Measurements from ENCODE around the gene STRN3.
"Not testable (repeated sequence)": the region's sequence is repeated elsewhere in the genome, so short reads cannot be mapped to it uniquely, and the experiment has no call there.

Gene STRN3

GRCh38 chr14:30915596-30915995, 110.6 kb downstream of the STRN3 start:
- no peak for DNase-seq (ENCODE audit: low read depth in 2 of 2)

- no peak for DNase-seq (ENCODE audit: low read depth in 2 of 2)
Measured at GRCh38 chr14:30914812-30915211, 111.4 kb downstream of the STRN3 start.

DNA sequence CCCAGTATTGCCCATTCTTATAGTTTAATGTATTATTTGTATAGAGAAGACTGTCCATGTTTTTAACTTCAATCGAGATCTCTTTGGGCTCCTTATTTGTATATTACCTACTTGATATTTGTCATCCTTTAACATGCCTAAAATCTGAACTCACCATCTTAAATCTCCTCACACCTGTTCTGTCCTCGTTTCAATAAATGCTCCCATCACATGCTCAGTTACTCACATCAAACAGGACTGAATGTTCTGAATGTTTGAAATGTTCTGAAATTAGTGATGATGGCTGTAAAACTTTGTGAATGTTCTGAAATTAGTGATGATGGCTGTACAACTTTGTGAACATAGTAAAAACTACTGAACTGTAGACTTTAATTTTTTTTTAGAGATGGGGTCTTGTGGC, 117.4 kb downstream of the STRN3 start:
- no peak for DNase-seq (ENCODE audit: low read depth in 2 of 2)

DNA sequence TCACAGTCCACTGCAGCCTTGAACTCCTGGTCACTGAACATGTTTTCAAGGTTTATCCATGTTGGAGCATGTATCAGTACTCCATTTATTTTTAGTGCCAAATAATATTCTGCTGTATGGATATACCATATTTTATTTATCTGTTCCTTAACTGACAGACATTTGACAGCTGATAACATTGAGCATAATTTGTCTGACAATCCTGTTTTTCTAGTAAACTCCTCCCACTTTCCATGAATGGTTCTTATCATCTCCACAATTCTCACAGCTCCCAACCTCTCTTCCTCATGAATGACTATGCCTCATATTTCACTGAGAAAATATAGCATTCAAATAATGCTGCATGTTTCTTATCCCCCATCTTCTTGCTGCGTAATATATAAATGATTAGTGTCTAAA, 118.5 kb downstream of the STRN3 start:
- DNase-seq (ENCODE audit: low read depth in 2 of 2) = no peak

GRCh38 chr14:30906752-30907658, 119.2 kb downstream of the STRN3 start:
- DNase-seq (ENCODE audit: low read depth in 2 of 2) = no peak

DNA sequence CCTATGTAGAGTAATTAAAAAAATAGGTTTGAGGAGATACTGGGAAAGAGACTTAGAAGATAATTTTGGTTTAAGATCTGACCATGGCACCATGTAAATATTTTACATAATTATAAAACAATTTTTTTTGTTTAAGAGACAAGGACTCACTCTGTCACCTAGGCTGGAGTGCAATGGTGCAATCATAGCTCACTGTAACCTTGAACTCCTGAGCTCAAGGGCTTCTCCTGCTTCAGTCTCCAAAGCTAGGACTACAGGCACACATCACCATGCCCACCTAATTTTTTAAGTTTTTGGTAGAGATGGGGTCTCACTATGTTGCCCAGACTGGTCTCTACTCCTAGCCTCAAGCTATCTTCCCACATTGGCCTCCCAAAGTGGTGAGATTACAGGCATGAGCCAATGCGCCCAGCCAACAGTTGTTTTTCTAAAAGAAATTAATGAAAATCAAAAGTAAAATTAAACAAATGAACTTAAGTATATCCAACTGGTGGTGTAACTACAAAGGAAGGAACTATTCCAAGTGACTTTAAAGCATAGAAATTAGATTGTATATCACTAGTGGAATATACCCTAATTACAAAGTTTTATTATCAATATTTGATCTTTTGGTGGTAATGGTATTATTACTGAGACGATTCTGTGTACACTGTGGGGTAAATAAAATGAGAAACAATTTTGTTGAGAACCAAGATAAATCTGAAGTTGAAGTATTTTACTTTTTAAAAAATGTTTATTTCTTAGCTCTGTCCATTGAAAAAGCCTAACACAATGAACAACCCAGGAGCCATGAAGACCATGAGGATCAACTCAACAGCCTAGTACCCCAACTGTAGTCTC, 122.7 kb downstream of the STRN3 start:
- DNase-seq (ENCODE audit: low read depth in 2 of 2) = no peak

GRCh38 chr14:30897121-30897520, 129.1 kb downstream of the STRN3 start:
- not testable (repeated sequence) for DNase-seq (ENCODE audit: low read depth in 2 of 2)

DNA sequence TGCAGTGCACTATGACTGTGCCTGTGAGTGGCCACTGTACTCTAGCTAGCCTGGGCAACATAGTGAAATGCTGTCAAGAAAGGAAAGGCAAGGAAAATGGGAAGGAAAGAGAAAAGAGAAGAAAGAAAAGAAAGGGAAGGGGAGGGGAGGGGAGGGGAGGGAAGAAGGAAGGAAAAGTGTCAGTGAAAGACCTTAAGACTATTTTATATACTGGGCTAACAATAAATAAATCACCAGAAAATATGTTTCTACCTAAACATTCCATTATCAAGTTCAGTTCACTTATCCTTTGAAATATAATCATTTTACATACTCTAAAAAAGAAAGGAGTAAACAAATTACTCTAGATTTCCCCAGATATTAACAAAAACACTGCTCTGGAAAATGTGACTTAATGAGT, 129.7 kb downstream of the STRN3 start:
- no peak for DNase-seq (ENCODE audit: low read depth in 2 of 2)

DNA sequence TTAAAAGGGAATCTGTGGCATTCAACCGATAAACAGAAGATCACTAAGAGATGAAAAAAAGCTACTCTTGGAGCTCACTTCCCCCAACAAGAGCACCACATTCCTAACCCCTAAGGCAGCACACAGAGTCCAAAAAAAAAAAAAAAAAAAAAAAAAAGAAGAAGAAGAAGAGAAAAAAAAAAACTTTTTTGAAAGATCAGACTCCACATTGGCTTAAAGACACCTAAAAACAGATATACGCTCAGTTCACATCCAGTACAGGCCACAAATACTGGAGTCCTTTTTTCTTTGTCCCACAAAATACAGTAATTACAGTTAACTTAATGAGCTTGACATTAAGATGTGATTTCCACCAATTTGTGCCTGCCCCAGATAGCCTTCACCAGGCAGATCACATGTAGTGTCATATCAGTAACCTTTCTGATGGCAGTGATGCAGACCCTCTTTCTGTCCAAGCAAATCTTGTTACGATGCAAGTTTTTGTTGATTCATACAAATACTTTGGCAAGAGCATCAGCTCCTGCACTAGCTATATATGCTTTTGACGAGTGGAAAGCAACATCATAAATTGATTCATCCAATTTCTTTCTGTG, 131.2 kb downstream of the STRN3 start:
- DNase-seq (ENCODE audit: low read depth in 2 of 2) = no peak

DNA sequence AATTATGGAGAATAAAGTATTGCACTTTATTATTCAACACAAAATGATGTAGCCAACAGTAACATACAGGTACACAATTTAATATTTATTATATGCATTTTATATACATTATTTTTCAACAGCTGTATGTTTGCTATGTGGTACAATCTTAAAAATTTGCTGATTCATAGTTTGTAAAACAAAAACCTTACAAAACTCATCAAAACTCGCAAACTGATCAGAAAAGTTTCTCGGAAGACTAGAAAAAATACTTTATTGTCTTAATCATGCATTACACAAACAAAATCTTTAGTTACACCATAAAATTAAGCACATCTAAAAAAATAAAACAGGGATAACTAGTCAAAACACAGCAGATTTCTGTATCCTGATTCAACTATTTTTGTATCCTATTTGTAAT, 132.4 kb downstream of the STRN3 start:
- DNase-seq (ENCODE audit: low read depth in 2 of 2) = no peak

GRCh38 chr14:30889244-30889594, 137.0 kb downstream of the STRN3 start:
- no peak for DNase-seq (ENCODE audit: low read depth in 2 of 2)

- no peak for DNase-seq (ENCODE audit: low read depth in 2 of 2)
Measured at GRCh38 chr14:30888480-30889243, 137.5 kb downstream of the STRN3 start.

DNA sequence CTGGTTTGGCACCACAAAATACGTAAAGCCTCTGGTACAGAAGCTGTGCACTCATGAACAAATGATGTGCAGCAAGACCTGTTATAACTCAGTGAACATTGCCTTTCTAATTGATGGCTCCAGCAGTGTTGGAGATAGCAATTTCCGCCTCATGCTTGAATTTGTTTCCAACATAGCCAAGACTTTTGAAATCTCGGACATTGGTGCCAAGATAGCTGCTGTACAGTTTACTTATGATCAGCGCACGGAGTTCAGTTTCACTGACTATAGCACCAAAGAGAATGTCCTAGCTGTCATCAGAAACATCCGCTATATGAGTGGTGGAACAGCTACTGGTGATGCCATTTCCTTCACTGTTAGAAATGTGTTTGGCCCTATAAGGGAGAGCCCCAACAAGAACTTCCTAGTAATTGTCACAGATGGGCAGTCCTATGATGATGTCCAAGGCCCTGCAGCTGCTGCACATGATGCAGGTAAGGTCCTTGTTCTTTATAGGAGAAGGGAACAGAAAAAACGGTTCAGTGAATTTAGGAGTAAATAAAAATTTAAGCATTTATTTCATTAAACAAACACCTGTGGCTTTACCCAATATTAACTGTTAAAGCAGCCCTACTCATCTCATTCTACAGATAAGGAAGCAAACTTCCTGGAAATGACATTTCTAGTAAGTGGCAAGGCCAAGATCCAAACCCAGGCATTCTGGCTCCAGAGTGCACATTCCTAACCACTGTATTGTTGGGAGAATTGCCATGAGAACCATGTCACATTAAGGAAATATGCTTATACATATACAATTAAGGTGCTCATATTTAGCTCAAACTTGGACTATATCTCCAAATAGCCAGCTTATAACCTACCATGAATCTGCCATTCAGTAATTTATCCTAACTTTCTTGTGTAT, 140.1 kb downstream of the STRN3 start:
- no peak for DNase-seq (ENCODE audit: low read depth in 2 of 2)

DNA sequence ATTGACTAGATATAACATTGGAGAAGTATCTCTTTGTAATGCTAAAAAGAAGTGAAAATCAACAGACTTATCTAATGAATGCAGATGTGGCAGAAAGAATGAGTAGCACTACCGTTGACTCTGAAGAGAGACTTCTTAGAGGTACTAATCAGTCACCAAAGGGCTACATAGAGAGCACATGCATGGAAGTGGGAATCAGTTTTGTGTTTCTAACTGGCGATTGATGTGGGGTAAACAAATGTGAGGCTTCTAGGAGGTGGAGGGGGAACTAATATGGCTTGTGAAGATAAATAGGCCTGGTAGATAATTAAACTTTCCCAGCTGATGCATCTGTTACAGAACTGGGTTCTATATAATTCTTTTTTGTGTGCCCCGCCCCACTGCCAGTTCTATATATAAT, 141.3 kb downstream of the STRN3 start:
- no peak for DNase-seq (ENCODE audit: low read depth in 2 of 2)

DNA sequence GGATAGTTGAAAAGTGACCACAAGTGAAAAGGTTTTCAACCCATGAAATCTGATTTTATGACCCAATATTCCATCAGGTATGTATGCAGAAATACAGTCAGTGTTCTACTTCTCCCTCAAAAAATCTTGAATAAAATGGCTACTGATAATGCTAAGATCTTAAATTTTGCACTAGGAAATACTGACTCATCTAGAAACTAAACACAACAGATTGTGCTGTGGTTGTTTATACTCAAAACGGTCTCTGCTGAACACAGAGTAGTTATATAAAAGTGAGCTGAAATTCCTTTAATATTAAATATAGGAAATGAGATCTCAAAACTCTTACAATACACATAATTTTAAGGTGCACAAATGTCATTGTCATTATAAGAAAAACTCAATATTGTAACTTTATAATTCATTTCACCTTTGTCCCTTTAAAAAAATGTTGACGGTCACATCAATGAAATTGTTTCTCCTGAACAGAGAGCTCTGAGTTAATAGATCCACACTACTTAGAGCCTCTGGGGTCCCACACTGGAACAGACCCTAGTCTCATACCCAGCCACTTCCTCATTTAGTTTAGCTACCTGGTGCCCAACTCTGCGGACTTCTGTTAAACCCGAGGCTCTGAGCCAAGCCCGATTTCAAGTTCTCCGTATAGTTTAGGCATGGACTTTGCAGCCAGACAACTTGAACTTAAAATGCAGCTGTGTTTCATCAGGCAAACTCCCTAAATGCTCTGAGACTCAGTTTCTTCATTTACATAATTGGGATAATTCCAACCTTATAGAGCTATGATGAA, 142.5 kb downstream of the STRN3 start:
- DNase-seq (ENCODE audit: low read depth in 2 of 2) = no peak

- DNase-seq (ENCODE audit: low read depth in 2 of 2) = no peak
Measured at GRCh38 chr14:30882431-30882830, 143.7 kb downstream of the STRN3 start.

DNA sequence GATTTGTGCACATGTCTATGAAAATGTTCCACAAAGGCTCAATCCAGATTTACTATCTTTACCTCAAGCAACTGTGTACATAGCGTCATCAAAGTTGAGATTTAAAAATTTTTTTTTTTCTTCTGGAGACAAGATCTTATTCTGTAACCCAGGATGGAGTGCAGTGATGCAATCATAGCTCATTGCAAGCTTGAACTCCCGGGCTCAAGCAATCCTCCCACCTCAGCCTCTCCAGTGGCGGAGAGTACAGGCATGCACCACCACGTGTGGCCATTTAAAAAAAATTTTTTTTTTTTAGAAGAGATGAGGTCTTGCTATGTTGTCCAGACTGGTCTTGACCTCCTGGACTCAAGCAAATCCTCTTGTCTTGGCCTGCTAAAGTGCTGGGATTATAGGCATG, 149.5 kb downstream of the STRN3 start:
- no peak for DNase-seq (ENCODE audit: low read depth in 2 of 2)

- DNase-seq (ENCODE audit: low read depth in 2 of 2) = no peak
Measured at GRCh38 chr14:30875788-30876053, 150.5 kb downstream of the STRN3 start.

- DNase-seq (ENCODE audit: low read depth in 2 of 2) = no peak
Measured at GRCh38 chr14:30874999-30875787, 151.0 kb downstream of the STRN3 start.
